Neuronal stem cell (in vitro differentiated cells): Measurements from ENCODE around the gene TJP1.
"Not testable (repeated sequence)": the region's sequence is repeated elsewhere in the genome, so short reads cannot be mapped to it uniquely, and the experiment has no call there.

Source experiments
- DNase-seq: peaks from one replicate; pipeline ENCODE4 v3.0.0-alpha.2; 2013; ENCODE audit warnings: low spot score
- H2AFZ ChIP-seq: one replicate; pipeline ENCODE4 v1.6.1; 2013; ENCODE audit warnings: mild to moderate bottlenecking, low read length, inconsistent platforms
- H2AK5ac ChIP-seq: 2 replicates; pipeline ENCODE4 v1.6.1; 2013; ENCODE audit warnings: low read depth, mild to moderate bottlenecking, inconsistent platforms, low read length, moderate library complexity, mixed read lengths
- H2BK120ac ChIP-seq: 2 replicates; pipeline ENCODE4 v1.6.1; 2013; ENCODE audit warnings: low read depth, mild to moderate bottlenecking, inconsistent platforms, low read length, moderate library complexity, mixed read lengths
- H2BK12ac ChIP-seq: one replicate; pipeline ENCODE4 v1.6.1; 2013; ENCODE audit warnings: low read length, inconsistent platforms
- H2BK15ac ChIP-seq: 2 replicates; pipeline ENCODE4 v1.6.1; 2013; ENCODE audit warnings: mild to moderate bottlenecking, low read length, inconsistent platforms, mixed read lengths
- H2BK5ac ChIP-seq: one replicate; pipeline ENCODE4 v1.6.1; 2013; ENCODE audit warnings: inconsistent platforms, mild to moderate bottlenecking, low read length, moderate library complexity
- H3K14ac ChIP-seq: one replicate; pipeline ENCODE4 v1.6.1; 2013; ENCODE audit warnings: low read length, inconsistent platforms
- H3K18ac ChIP-seq: 2 replicates; pipeline ENCODE4 v1.6.1; 2013; ENCODE audit warnings: low read length, inconsistent platforms
- H3K23ac ChIP-seq: 2 replicates; pipeline ENCODE4 v1.6.1; 2013; ENCODE audit warnings: low read depth, mild to moderate bottlenecking, mixed read lengths, low read length, inconsistent platforms; ENCODE audit not compliant: poor library complexity
- H3K27ac ChIP-seq: replicated peaks from 3 replicates; pipeline ENCODE4 v1.5.1; 2013; ENCODE audit warnings: low read length, inconsistent platforms
- H3K27me3 ChIP-seq, 3 experiments: 2 replicates each; pipeline ENCODE4 v1.6.1; 2013; ENCODE audit warnings: low read length in 3 of 3, mild to moderate bottlenecking in 2 of 3, inconsistent platforms in 1 of 3, low read depth in 1 of 3, mixed read lengths in 1 of 3, moderate library complexity in 1 of 3; ENCODE audit not compliant: control insufficient read depth in 3 of 3, insufficient read depth in 3 of 3
- H3K36me3 ChIP-seq, 2 donors: replicated peaks in 1 of 2; 2 replicates each; pipeline ENCODE4 v1.6.1; 2013; ENCODE audit warnings: low read length in 2 of 2; ENCODE audit not compliant: control insufficient read depth in 2 of 2, insufficient read depth in 2 of 2
- H3K4ac ChIP-seq: 2 replicates; pipeline ENCODE4 v1.6.1; 2013; ENCODE audit warnings: inconsistent platforms, mild to moderate bottlenecking, low read length, moderate library complexity
- H3K4me1 ChIP-seq, 2 donors: 1 replicate in 1 of 2; 2 replicates in 1 of 2; pipeline ENCODE4 v1.6.1; 2013; ENCODE audit warnings: low read length in 2 of 2, low read depth in 1 of 2; ENCODE audit not compliant: control insufficient read depth in 2 of 2, insufficient read depth in 1 of 2
- H3K4me2 ChIP-seq: one replicate; pipeline ENCODE4 v1.6.1; 2013; ENCODE audit warnings: mild to moderate bottlenecking, low read length, inconsistent platforms; ENCODE audit not compliant: insufficient read depth, poor library complexity, severe bottlenecking
- H3K4me3 ChIP-seq, 2 donors: 2 replicates each; pipeline ENCODE4 v1.5.1; 2013; ENCODE audit warnings: low read length in 2 of 2, mild to moderate bottlenecking in 2 of 2, inconsistent platforms in 1 of 2, moderate library complexity in 1 of 2
- H3K79me1 ChIP-seq: one replicate; pipeline ENCODE4 v1.6.1; 2013; ENCODE audit warnings: low read depth, mild to moderate bottlenecking, inconsistent platforms, low read length, moderate library complexity
- H3K9ac ChIP-seq: one replicate; pipeline ENCODE4 v1.6.1; 2013; ENCODE audit warnings: mild to moderate bottlenecking, low read depth, low read length, inconsistent platforms; ENCODE audit not compliant: poor library complexity
- H3K9me3 ChIP-seq, 2 donors: replicated peaks in 1 of 2; 2 replicates each; pipeline versions ENCODE3 to v1.6.1; 2013; ENCODE audit warnings: low read length in 2 of 2, mild to moderate bottlenecking in 2 of 2, inconsistent platforms in 1 of 2, low read depth in 1 of 2, mixed read lengths in 1 of 2, moderate library complexity in 1 of 2; ENCODE audit not compliant: control insufficient read depth in 2 of 2, insufficient read depth in 1 of 2
- H4K8ac ChIP-seq: one replicate; pipeline ENCODE4 v1.6.1; 2013; ENCODE audit warnings: low read depth, mild to moderate bottlenecking, inconsistent platforms, low read length, moderate library complexity
- H4K91ac ChIP-seq: one replicate; pipeline ENCODE4 v1.6.1; 2013; ENCODE audit warnings: low read length, low read depth, mild to moderate bottlenecking, inconsistent platforms; ENCODE audit not compliant: poor library complexity
- WGBS, 2 donors: extraction: QIAGEN DNeasy Blood & Tissue Kit; methylation state at CpG; one replicate each; pipeline ENCODE4 v1.1.7; 2013; ENCODE audit warnings: missing lambda C conversion rate in 2 of 2, mixed read lengths in 1 of 2; ENCODE audit not compliant: insufficient read length in 2 of 2, insufficient replicate concordance in 1 of 2; ENCODE audit errors: extremely low coverage in 2 of 2; 5-methylcytosine and 5-hydroxymethylcytosine counted together

Gene TJP1

DNA sequence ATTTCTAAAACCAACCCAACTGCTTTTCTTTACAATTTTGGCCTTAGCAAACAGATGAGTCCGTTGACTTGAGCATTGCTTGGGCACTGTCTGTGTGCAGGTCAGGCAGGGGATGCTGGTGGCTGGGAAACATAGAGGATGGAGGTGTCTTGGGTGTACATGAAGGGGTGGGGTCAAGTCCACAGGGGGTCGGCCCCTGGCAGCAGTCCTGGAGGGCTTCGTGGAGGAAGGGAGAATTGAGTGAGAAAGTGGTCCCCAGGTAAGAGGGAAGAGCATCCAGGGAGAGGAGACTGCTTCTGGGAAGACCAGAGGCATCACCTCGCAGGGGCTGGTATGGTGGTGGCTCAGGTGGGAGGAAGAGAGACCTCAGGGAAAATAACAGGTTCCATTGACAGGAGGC lies 144.8 kb downstream of the TJP1 start:
- H3K14ac ChIP-seq = no peak overlapping the region
- whole genome bisulfite sequencing, 2 donors = no CpG with 5 or more reads among the region's 4 CpGs
- H3K4ac ChIP-seq = no peak overlapping the region

DNA sequence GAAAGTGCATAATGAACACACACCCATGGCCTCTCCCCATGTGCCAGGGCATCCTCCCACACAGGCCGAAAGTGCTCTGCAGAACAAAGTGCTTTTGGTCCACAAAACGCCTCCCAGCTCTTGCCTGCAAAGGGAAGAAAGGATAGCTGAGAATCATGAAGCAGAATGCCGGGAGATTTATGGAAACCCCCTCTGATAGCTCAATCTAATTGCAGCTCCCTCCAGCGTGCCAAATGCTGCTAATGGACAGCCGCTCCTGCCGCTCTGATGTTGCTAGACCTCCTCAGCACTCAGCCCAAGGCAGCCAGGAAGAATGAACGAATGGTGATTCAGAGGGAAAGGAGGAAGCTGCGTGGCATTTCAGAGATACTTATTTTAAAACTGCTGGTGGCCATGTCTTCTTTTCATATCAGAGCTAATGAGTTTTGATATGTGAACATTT lies 145.3 kb downstream of the TJP1 start:
- H3K4me1 ChIP-seq = peaks cover 0 to 5% of the 10 kb centered on the region in 2 donors
- no peak overlapping the region for H4K8ac ChIP-seq
- peaks cover 0 to 4% of the 10 kb centered on the region in 2 donors for H3K9me3 ChIP-seq
- H2BK12ac ChIP-seq = no peak overlapping the region
- peaks cover 0 to 27% (median 0%) of the 10 kb centered on the region in 3 experiments for H3K27me3 ChIP-seq
- H2BK120ac ChIP-seq = no peak overlapping the region
- no peak overlapping the region for H3K9ac ChIP-seq
- H3K23ac ChIP-seq = no peak overlapping the region
- no peak overlapping the region for H2AK5ac ChIP-seq
- H2BK5ac ChIP-seq = no peak overlapping the region
- no peak overlapping the region for H3K27ac ChIP-seq
- no CpG with 5 or more reads among the region's 8 CpGs for WGBS, 2 donors
- no peaks in the 10 kb centered on the region for H3K79me1 ChIP-seq
- no peaks in the 10 kb centered on the region for H3K36me3 ChIP-seq
- no peak overlapping the region for H2AFZ ChIP-seq
- DNase-seq = no peak
- no peak overlapping the region for H4K91ac ChIP-seq
- no peak overlapping the region for H2BK15ac ChIP-seq
- H3K14ac ChIP-seq = no peak overlapping the region
- H3K4me3 ChIP-seq = no peak overlapping the region
- no peak overlapping the region for H3K4ac ChIP-seq
- H3K4me2 ChIP-seq = no peak overlapping the region
- no peak overlapping the region for H3K18ac ChIP-seq

More for the DNA sequence above, 144.8 kb downstream of the TJP1 start:
- no peak for DNase-seq
- Histone ChIP-seq H3K23ac (no peak overlapping the region), H3K18ac (peak overlapping the region; percentile 72), H2AK5ac (peak overlapping the region; percentile 24), H3K79me1 (no peaks in the 10 kb centered on the region), H3K4me1 (peaks cover 0 to 5% of the 10 kb centered on the region in 2 donors), H2BK15ac (no peak overlapping the region), H4K91ac (no peak overlapping the region), H2AFZ (no peak overlapping the region), H2BK5ac (no peak overlapping the region), H4K8ac (no peak overlapping the region), H2BK120ac (no peak overlapping the region), H3K9me3 (peaks cover 0 to 4% of the 10 kb centered on the region in 2 donors), H3K4me3 (no peak overlapping the region), H3K4me2 (no peak overlapping the region), H2BK12ac (peak overlapping the region; percentile 88), H3K9ac (no peak overlapping the region), H3K27me3 (peaks cover 0 to 27% (median 0%) of the 10 kb centered on the region in 3 experiments), H3K27ac (no peak overlapping the region), H3K36me3 (no peaks in the 10 kb centered on the region)

DNA sequence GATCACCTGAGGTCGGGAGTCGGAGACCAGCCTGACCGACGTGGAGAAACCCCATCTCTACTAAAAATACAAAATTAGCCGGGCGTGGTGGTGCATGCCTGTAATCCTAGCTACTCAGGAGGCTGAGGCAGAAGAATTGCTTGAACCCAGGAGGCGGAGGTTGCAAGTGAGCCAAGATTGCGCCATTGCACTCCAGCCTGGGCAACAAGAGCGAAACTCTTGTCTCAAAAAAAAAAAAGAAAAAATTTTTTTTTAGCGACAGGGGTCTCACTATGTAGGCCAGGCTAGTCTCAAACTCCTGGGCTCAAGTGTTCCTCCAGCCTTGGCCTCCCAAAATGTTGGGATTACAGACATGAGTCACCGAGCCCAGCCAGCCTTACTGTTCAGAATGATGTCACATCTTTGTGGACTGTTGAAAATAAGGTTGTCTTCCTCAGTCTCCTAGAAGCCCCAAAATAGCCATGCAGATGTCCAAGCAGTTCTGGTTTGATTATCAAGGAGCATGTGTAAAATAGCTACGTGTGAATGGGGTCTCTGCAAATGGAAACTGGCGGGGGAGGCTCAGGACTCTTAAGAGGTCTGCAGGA lies 145.8 kb downstream of the TJP1 start:
- H4K91ac ChIP-seq, H3K18ac ChIP-seq, DNase-seq, H2AFZ ChIP-seq, H3K9ac ChIP-seq, H2BK120ac ChIP-seq, H2AK5ac ChIP-seq, H3K4me2 ChIP-seq, H3K14ac ChIP-seq, H2BK12ac ChIP-seq, H4K8ac ChIP-seq, H3K4ac ChIP-seq, H3K23ac ChIP-seq, H3K4me3 ChIP-seq, H3K4me1 ChIP-seq, H3K27ac ChIP-seq, H3K9me3 ChIP-seq, H3K79me1 ChIP-seq, H3K36me3 ChIP-seq, H2BK5ac ChIP-seq, H2BK15ac ChIP-seq: not testable (repeated sequence)
- WGBS, 2 donors = no CpG with 5 or more reads among the region's 13 CpGs
- peaks cover 0 to 27% (median 0%) of the 10 kb centered on the region in 3 experiments for H3K27me3 ChIP-seq

DNA sequence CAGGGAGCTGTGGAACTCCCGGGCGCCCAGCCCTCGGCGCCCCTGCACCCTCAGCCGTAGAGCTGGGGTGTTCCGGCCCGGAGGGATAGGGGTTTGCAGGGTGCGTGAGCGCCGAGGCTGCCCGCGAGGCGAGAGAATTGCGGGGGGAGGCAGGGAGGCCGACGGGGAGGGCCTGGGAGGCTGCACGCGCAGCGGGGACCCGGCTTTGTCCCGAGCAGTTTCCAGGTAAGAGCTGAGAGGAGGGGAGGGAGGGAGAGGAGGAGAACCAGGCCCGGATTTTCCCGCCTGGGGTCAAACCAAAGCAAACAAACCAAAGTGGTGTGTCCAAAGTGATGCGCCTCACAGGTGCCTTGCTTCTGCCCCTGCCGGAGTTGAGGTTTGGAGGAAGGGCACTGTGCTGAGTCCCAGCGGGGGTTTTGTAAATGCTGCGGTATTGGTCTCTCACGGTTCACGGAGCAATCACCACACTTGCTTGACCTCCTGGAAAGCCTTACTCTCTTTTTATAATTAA lies 146.4 kb downstream of the TJP1 start:
- no peak overlapping the region for H3K23ac ChIP-seq
- H2BK120ac ChIP-seq = peak overlapping the region; percentile 97
- no peaks in the 10 kb centered on the region for H3K36me3 ChIP-seq
- H3K18ac ChIP-seq = peak overlapping the region; percentile 100
- no CpG with 5 or more reads among the region's 29 CpGs for WGBS, 2 donors
- H3K14ac ChIP-seq = no peak overlapping the region
- H3K9ac ChIP-seq = no peak overlapping the region
- H3K4me2 ChIP-seq = peak overlapping the region; percentile 87
- no peak overlapping the region for H4K91ac ChIP-seq
- H2BK5ac ChIP-seq = no peak overlapping the region
- peak overlapping the region; percentile 6 for H2BK15ac ChIP-seq
- H2BK12ac ChIP-seq = peak overlapping the region; percentile 14
- H3K27me3 ChIP-seq = peaks cover 0 to 27% (median 0%) of the 10 kb centered on the region in 3 experiments
- H2AFZ ChIP-seq = peak overlapping the region; percentile 97
- DNase-seq = no peak
- peaks cover 0 to 10% of the 10 kb centered on the region in 2 donors for H3K4me1 ChIP-seq
- H3K79me1 ChIP-seq = peaks cover 2% of the 10 kb centered on the region
- H3K9me3 ChIP-seq = no peaks in the 10 kb centered on the region
- no peak overlapping the region for H3K27ac ChIP-seq
- H2AK5ac ChIP-seq = peak overlapping the region; percentile 59
- no peak overlapping the region for H4K8ac ChIP-seq
- H3K4ac ChIP-seq = no peak overlapping the region
- peak overlapping the region in 1 of 2 donors; percentile 81 for H3K4me3 ChIP-seq
